Measurements from ENCODE around the gene OR3A3.
"Not testable (repeated sequence)": the region's sequence is repeated elsewhere in the genome, so short reads cannot be mapped to it uniquely, and the experiment has no call there.

OR3A3 gene

GRCh38 chr17:3411070-3411469 is at the start of gene OR3A3:
Gene OR3A3, plus strand, starts transcription at chr17:3411370.
- DNase-seq (ENCODE audit: low read depth), result no peak

- DNase-seq (ENCODE audit: low read depth), result not testable (repeated sequence)
Measured at GRCh38 chr17:3371167-3371566, 40.0 kb upstream of the OR3A3 start.

DNA sequence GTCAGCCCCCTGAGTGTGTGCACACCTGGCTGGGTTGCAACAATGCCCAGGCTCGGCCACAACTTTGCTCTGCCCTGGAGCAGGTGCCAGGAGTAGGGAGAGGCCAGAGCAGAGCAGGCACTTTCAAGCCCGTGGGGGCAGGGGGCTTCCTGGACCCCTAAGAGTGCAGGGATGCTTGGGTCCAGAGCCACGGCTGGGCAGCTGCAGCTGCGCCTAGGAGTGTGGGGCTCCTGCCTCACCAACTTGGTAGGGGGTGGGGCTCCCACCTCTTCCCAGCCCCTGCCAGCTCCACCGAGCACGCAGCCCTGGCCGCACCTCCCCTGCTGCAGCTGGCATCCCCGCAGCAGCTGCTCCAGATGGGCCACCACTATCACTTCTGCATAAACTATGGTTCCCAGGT is 32.8 kb upstream of the OR3A3 start:
- DNase-seq (ENCODE audit: low read depth), result no peak

DNA sequence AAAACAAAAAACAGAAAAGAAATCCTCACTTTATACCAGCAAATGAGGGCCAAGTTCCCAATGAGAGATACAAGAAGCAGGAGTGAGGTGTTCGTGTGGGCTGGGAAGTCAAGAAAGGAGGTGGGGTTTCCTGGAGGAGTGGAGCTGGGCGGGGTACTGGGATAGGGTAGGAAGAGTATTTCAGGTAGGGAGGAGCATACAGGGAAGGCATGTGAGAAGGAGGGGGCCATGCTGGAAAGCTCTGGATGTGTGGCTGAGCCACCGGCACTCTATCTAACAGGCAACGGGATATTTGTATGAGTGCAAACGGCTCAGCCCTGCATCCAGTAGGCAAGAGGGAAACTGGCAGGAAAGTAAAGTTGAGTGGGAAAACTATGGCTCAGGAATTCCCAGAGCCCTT is 29.2 kb upstream of the OR3A3 start:
- no peak for DNase-seq (ENCODE audit: low read depth)

GRCh38 chr17:3385869-3386816 is 25.0 kb upstream of the OR3A3 start, which contains the start of gene OR3A2:
Gene OR3A2, minus strand, starts transcription at chr17:3386308.
- no peak for DNase-seq (ENCODE audit: low read depth)

GRCh38 chr17:3389791-3390190 is 21.4 kb upstream of the OR3A3 start:
- no peak for DNase-seq (ENCODE audit: low read depth)

GRCh38 chr17:3397801-3398200 is 13.4 kb upstream of the OR3A3 start:
- not testable (repeated sequence) for DNase-seq (ENCODE audit: low read depth)

GRCh38 chr17:3398310-3398709 is 12.9 kb upstream of the OR3A3 start, which contains the start of gene OR1E1:
Gene OR1E1, minus strand, starts transcription at chr17:3398410. Its CDS starts 0 bp downstream, at chr17:3398410.
- DNase-seq (ENCODE audit: low read depth), result no peak

DNA sequence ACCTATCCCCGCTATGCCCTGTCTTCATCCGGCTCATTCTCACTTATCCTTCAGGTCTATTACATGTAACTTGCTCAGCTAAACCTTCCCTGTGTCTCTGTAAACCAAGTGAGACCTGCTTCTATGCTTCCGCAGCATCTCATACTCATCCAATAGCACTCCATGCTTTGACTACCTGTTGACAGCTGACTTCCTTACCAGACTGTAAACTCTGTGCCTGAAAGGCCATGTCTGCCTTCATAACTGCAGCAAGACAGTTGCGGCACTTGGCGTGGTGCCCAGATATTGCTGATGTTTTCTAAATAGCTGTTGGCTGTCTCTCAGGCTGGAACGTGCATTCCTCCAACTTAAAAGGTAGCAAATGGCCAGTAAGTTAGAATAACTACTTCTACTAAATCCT is 11.1 kb upstream of the OR3A3 start:
- DNase-seq (ENCODE audit: low read depth), result no peak

DNA sequence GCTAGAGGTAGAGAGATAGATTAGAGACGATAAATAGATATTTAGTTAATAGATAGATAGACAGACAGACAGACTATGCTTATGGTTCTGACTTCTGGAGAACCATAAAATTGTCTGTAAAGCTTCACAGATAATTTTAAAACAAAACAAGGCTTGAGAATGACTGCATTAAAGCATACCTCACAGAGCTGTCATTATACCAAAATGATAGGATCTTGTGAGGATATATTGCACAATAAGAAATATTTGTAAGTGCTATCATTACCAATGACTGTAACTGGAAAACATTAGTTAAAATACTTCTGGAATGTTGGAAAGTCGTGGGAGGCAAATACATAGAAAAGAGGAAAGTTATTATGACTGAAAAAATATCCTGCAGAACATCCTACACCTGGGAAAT is 9.4 kb upstream of the OR3A3 start:
- no peak for DNase-seq (ENCODE audit: low read depth)

- not testable (repeated sequence) for DNase-seq (ENCODE audit: low read depth)
Measured at GRCh38 chr17:3403856-3404255, 7.3 kb upstream of the OR3A3 start.

DNA sequence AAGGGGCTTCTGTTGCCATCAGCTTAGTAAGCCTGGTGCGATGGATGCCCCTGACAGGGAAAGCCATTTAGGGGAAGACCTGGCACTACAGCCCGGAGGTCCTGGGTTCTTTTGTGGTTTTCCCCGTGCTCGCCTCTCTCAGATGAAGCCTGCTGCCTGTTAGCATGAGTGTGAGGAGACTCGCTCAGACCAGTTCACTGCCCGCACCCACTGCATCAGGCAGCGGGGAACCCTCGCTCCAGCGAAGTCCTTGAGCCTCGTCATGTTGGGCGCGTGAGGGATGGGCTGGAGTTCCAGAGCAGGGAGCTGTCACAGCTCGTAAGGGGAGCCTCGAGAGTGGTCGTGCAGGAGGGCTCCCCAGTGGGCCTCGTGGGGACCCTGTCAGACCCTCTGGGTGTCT is 1.0 kb downstream of the OR3A3 start:
- not testable (repeated sequence) for DNase-seq (ENCODE audit: low read depth)

DNA sequence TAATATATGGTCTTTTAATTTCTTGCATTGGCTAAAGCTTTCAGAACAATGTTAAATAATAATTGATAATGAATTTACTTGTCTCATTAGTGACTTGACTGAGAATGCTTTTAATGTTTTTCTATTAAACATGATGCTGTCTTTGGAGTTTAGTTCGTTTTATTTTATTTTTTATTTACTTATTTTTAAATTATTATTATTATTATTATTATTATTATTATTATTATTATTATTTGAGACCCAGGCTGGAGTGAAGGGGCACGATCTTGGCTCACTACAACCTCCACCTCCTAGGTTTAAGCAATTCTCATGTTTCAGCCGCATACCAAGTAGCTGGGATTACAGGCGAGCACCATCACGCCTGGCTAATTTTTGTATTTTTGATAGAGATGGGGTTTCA is 4.4 kb downstream of the OR3A3 start:
- DNase-seq (ENCODE audit: low read depth), result no peak

- no peak for DNase-seq (ENCODE audit: low read depth)
Measured at GRCh38 chr17:3418222-3418621, 7.1 kb downstream of the OR3A3 start.

DNA sequence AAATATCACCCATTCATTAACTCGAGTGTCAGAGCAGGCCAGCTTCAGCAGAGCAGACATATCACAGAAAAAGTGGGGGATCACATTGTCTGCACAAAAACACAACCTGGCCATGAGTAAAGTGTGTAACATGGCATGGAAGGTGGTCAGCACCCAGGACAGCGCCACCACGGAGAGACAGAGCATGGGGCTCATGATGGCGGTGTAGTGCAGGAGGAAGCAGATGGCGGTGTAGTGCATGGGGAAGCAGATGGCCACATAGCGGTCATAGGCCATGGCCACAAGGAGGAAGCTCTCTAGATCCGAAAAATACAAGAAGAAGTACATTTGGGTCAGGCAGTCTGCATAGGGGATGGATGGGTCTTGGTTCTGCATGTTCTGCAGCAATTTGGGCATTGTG is 22.0 kb downstream of the OR3A3 start:
- DNase-seq (ENCODE audit: low read depth), result not testable (repeated sequence)

GRCh38 chr17:3433741-3434140 is 22.6 kb downstream of the OR3A3 start, which contains the start of gene OR1E2:
Gene OR1E2, minus strand, starts transcription at chr17:3433841. Its CDS starts 0 bp downstream, at chr17:3433841.
- DNase-seq (ENCODE audit: low read depth), result no peak

DNA sequence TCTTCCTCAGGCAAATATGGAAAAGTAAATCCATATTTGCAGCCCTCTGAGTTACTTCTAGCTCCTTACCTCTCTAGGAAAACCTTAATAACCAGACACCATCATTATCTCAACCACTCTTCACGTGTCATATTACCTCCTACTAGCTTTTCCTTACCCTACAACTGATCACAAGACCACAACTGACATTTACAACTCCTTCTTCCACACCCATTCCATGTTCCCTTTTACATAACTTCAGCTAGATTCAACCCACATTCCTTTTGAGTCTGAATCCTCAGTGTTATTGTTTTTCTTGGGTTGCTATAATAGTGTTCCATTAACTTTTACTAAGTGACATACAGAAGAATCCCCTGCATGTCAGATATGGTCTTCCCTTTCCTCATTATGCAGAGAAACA is 27.2 kb downstream of the OR3A3 start:
- no peak for DNase-seq (ENCODE audit: low read depth)

GRCh38 chr17:3440451-3440850 is 29.3 kb downstream of the OR3A3 start:
- no peak for DNase-seq (ENCODE audit: low read depth)

DNA sequence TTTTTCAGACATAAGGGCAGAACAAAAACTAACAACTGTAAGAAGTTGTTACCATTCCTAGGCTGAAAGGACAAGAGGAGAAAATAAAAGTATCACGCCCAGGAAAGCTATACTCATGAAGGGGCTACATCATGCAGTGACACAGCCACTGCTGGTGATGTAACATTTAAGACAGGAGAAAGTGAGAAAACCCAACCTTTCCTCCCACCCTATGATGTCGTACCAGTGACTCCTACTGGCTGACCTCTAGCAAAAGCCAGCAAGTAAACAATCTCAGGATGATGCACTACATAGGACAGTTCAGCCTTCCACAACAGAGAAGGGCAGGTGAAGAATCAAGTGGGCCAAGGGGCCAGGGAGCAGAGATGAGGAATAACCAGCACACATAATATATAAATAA is 36.5 kb downstream of the OR3A3 start:
- no peak for DNase-seq (ENCODE audit: low read depth)

DNA sequence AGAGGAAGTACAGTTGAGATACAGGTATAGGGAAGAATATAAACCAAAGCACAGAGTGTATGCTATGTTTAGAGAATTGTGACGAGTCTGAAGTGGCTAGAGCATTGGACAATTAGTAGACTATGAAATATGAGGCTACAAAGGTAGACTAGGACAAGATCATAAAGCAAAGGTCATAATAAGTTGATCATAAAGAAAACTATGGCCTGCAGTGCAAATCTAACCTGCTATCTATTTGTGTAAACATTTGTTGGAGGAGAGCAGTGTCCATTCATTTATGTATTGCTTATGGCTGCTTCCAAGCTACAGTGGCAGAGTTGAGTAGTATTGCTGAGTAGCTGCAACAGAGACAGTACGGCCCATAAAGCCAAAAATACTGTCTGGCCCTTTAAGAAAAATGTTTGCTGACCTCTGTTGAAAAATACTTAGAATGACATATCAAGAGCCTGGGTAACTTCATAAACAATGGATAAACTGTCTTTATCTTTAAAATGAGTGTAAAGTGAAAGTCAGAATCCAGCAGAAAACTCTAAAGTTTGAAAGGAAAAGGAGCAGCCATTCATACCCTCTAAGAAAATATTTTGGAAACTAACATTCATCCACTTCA is 37.0 kb downstream of the OR3A3 start:
- DNase-seq (ENCODE audit: low read depth), result no peak

- not testable (repeated sequence) for DNase-seq (ENCODE audit: low read depth)
Measured at GRCh38 chr17:3466355-3466754, 55.2 kb downstream of the OR3A3 start.

DNA sequence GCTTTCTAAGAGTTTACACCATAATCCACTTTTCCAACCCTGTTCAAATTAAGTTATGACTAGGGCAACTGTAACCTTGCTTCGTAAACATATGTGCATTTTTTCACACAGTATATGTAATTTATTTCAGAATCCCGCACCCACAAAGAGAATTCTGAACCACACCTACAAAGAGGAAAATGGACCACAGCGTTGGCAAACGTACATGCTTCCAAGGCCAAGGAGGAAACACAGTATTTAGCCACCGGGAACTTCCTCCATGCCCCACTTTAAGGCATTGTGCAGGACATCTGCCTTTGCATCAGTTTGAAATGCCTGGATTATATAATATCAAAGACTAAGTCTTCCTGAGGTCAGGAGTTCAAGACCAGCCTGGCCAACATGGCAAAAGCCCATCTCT is 58.4 kb downstream of the OR3A3 start:
- DNase-seq (ENCODE audit: low read depth), result no peak

DNA sequence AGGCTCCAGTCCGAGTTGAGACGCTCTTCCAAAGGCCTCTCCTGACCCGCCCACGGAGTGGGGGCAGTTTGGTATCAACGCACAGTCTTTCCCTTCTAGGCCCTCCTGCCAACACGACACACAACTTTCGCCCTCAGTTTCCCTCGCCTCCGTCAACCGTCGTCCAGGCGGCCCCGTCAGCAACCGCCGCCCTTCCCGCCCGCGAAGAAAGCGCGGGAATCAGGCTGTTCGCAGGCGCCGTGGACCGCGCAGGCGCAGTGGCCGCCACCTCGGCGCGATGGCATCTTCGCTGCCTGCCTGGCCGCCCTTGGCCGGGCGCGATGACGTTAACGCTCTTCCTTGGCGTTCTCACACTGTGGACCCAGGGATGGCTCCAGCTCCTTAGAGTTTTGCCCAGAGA is 60.4 kb downstream of the OR3A3 start, which contains the start of gene SPATA22:
TSS of gene SPATA22 (minus strand) at position 221 of the 400 bp plus-strand sequence. CDS start 2,494 bp downstream, outside the sequence.
- DNase-seq (ENCODE audit: low read depth), result no peak

Measured in stimulated activated CD8-positive, alpha-beta memory T cell treated with anti-CD3 and anti-CD28 coated beads, Interleukin-12 subunit alpha, Interleukin-12 subunit beta, amount 100 ng/mL, for 4 hours (primary cell).